Gastrocnemius medialis (tissue), 4 donors: ENCODE measurements around the gene DPAGT1. TPM values are rescaled to one million over a fixed set of nuclear protein-coding genes. Genes with fewer than 3 reads are reported as not detected.

Experiments used
- ATAC-seq, 2 donors: fragments of 150-250 bp; one replicate each; pipeline ENCODE4 v1.9.1; 2016
- DNase-seq, 2 donors: peaks; one replicate each; pipeline ENCODE4 v3.0.0-alpha.2; 2019
- H3K27ac ChIP-seq, 4 donors: fragments of 200-600 bp; sonication (generic); 1 replicate in 1 of 4; 2 replicates in 3 of 4; pipeline ENCODE4 v1.5.1; 2016 to 2018; ENCODE audit warnings: mild to moderate bottlenecking in 2 of 4, moderate library complexity in 1 of 4
- H3K27me3 ChIP-seq, 3 donors: fragments of 200-600 bp; sonication (generic) in 2 of 3; 1 replicate in 1 of 3; 2 replicates in 2 of 3; pipeline versions ENCODE4 v1.5.1 to v1.6.0; 2016 to 2019; ENCODE audit warnings: mild to moderate bottlenecking in 1 of 3, moderate library complexity in 1 of 3
- H3K36me3 ChIP-seq, 2 donors: fragments of 200-600 bp; sonication (generic) in 1 of 2; one replicate each; pipeline ENCODE4 v1.5.1; 2017 to 2018
- H3K4me1 ChIP-seq, 2 donors: fragments of 200-600 bp; sonication (generic) in 1 of 2; one replicate each; pipeline ENCODE4 v1.5.1; 2016 to 2017; ENCODE audit warnings: mild to moderate bottlenecking in 2 of 2
- H3K4me3 ChIP-seq, 4 donors: fragments of 200-600 bp; sonication (generic) in 3 of 4; 1 replicate in 1 of 4; 2 replicates in 3 of 4; pipeline ENCODE4 v1.5.1; 2016 to 2019; ENCODE audit warnings: mild to moderate bottlenecking in 2 of 4
- H3K9me3 ChIP-seq, 3 donors: fragments of 200-600 bp; sonication (generic) in 2 of 3; 1 replicate in 1 of 3; 2 replicates in 2 of 3; pipeline ENCODE4 v1.5.1; 2016 to 2019
- CTCF ChIP-seq, 5 experiments: fragments of 450-650 bp in 3 of 5; fragments of 200-600 bp in 2 of 5; sonication (generic) in 2 of 5; IDR thresholded peaks in 4 of 5; conservative IDR thresholded peaks in 1 of 5; 1 replicate in 4 of 5; 2 replicates in 1 of 5; pipeline ENCODE4 v1.5.1; 2016 to 2019; ENCODE audit warnings: antibody characterized with exemption in 5 of 5, mild to moderate bottlenecking in 3 of 5, moderate library complexity in 3 of 5
- POLR2A ChIP-seq, 2 donors: fragments of 450-650 bp; IDR thresholded peaks; one replicate each; pipeline ENCODE4 v1.6.1; 2017; ENCODE audit warnings: antibody characterized with exemption in 2 of 2, mild to moderate bottlenecking in 2 of 2, moderate library complexity in 2 of 2
- in situ Hi-C, 4 donors: fragments of 200-750 bp; cut with MboI; loops; one replicate each; pipeline versions ENCODE4 v1.15.0 to v1.8.0; 2017; ENCODE audit warnings: low sequenced_read_pairs in 4 of 4
- intact Hi-C: fragments of 100-400 bp; cut with DNase I; formaldehyde crosslinking; loops from one replicate; pipeline ENCODE4 v1.15.1; 2023; ENCODE audit warnings: low total_unique reads
- total RNA-seq, 4 donors: library from RNA; depleted of rRNA; stranded (reverse); fragments of >200 nt; gene quantifications; one replicate each; pipeline versions ENCODE4 v1.1.0 to v1.2.3, GENCODE V29; 2016

DPAGT1 gene
- total RNA-seq, 4 donors from 2014 or later, result 8.9 to 34.0 (median 15.1) TPM

- in situ Hi-C loops, result no loop called here
- TF ChIP-seq CTCF (IDR thresholded peaks at IDR 0.05 in 4 of 5, conservative IDR thresholded peaks at IDR 0.05 in 1 of 5) (no peak), POLR2A (IDR thresholded peaks at IDR 0.05) (no peak)
- no peaks in the 10 kb centered on the region for H3K9me3 ChIP-seq
- intact Hi-C loops, result loop anchor here (1.0 kb wide), 1 partner anchor 22 kb away; the partner anchor contains the start of gene C2CD2L
- H3K4me1 ChIP-seq, result peaks cover 15 to 17% of the 10 kb centered on the region in 2 donors
- peak overlapping the region; percentile 77 to 99 (median 80) for H3K4me3 ChIP-seq
- peaks cover 4 to 23% of the 10 kb centered on the region in 2 donors for H3K36me3 ChIP-seq
- no peak for ATAC-seq
- peak overlapping the region; percentile 88 to 98 (median 94) for H3K27ac ChIP-seq
- no peaks in the 10 kb centered on the region for H3K27me3 ChIP-seq
- DNase-seq, result no peak
These were observed 16.2 kb downstream of the DPAGT1 start for GRCh38 chr11:119085437-119085847.

GRCh38 chr11:119084663-119085436, 16.8 kb downstream of the DPAGT1 start, which contains the start of gene HMBS:
Gene HMBS (plus strand): TSS chr11:119084881. CDS start chr11:119085034, 153 bp downstream.
- in situ Hi-C loops, result no loop called here
- TF ChIP-seq POLR2A (IDR thresholded peaks at IDR 0.05), result peak; percentile 20 to 49
- no peak for TF ChIP-seq CTCF (IDR thresholded peaks at IDR 0.05 in 4 of 5, conservative IDR thresholded peaks at IDR 0.05 in 1 of 5)
- Histone ChIP-seq H3K4me1 (peaks cover 15 to 17% of the 10 kb centered on the region in 2 donors), H3K36me3 (peaks cover 7 to 29% of the 10 kb centered on the region in 2 donors), H3K27ac (peak within 1 kb of the TSS; percentile 88 to 98 (median 94)), H3K27me3 (no peaks in the 10 kb centered on the region), H3K4me3 (peak within 1 kb of the TSS; percentile 77 to 99 (median 80)), H3K9me3 (no peaks in the 10 kb centered on the region)
- intact Hi-C loops, result loop anchor here (1.0 kb wide), 3 partner anchors 18 to 36 kb away; partner anchors contain the start of genes C2CD2L, HINFP and VPS11
- DNase-seq (peak; percentile 87 to 92), ATAC-seq (peak; percentile 98)

GRCh38 chr11:119081682-119082260, 19.9 kb downstream of the DPAGT1 start:
- intact Hi-C loops (no loop called here), in situ Hi-C loops (no loop called here)
- H3K36me3 ChIP-seq, result peaks cover 12 to 60% of the 10 kb centered on the region in 2 donors
- no peak for TF ChIP-seq POLR2A (IDR thresholded peaks at IDR 0.05)
- no peak for TF ChIP-seq CTCF (IDR thresholded peaks at IDR 0.05 in 4 of 5, conservative IDR thresholded peaks at IDR 0.05 in 1 of 5)
- ATAC-seq (no peak), DNase-seq (no peak)
- H3K4me1 ChIP-seq, result peaks cover 15 to 17% of the 10 kb centered on the region in 2 donors
- H3K27me3 ChIP-seq, result no peaks in the 10 kb centered on the region
- no peak overlapping the region for H3K27ac ChIP-seq
- no peaks in the 10 kb centered on the region for H3K9me3 ChIP-seq
- no peak overlapping the region for H3K4me3 ChIP-seq

DNA sequence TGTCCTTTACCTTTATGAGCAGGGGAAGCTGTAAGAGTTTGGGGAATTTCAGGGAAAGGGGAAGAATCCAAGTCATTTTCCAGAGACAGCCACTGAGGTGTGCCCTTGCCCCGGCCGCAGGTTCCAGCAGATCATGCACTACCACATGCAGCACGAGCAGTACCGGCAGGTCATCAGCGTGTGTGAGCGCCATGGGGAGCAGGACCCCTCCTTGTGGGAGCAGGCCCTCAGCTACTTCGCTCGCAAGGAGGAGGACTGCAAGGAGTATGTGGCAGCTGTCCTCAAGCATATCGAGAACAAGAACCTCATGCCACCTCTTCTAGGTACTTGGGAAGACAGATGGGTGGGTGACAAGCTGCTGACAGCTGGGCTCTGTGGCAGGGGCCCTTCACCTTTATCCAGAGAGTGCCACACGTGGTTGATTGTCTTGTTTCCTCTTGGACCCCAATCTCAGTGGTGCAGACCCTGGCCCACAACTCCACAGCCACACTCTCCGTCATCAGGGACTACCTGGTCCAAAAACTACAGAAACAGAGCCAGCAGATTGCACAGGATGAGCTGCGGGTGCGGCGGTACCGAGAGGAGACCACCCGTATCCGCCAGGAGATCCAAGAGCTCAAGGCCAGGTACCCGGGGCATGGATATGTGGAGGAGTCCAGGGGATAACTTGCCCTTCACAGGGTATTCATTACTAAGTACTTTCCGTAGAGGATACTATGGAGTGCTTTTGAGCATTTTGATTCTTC, 22.8 kb downstream of the DPAGT1 start:
- in situ Hi-C loops, result no loop called here
- intact Hi-C loops, result no loop called here
- no peak for TF ChIP-seq CTCF (IDR thresholded peaks at IDR 0.05 in 4 of 5, conservative IDR thresholded peaks at IDR 0.05 in 1 of 5)
- no peak for TF ChIP-seq POLR2A (IDR thresholded peaks at IDR 0.05)
- no peak overlapping the region for H3K27ac ChIP-seq
- no peak overlapping the region for H3K4me3 ChIP-seq
- peaks cover 12 to 89% of the 10 kb centered on the region in 2 donors for H3K36me3 ChIP-seq
- DNase-seq (no peak), ATAC-seq (no peak)
- no peaks in the 10 kb centered on the region for H3K27me3 ChIP-seq
- no peaks in the 10 kb centered on the region for H3K4me1 ChIP-seq
- no peaks in the 10 kb centered on the region for H3K9me3 ChIP-seq
